SK-N-SH (cell line): ENCODE data around the gene CLEC18A. TPM values are rescaled to one million over a fixed set of nuclear protein-coding genes. Genes with fewer than 3 reads are reported as not detected.
"Not testable (repeated sequence)": the region's sequence is repeated elsewhere in the genome, so short reads cannot be mapped to it uniquely, and the experiment has no call there.

Experiments used
- CTCF ChIA-PET: fragments of 300-600, 350-600 bp; formaldehyde crosslinking; extraction: SDS; loops from one replicate; lab custom pipeline; 2021; lab: Yijun Ruan, JAX
- POLR2A ChIA-PET: fragments of 350-600 bp; sonication (Branson Sonifier 250); formaldehyde crosslinking; extraction: SDS; loops from one replicate; lab custom pipeline; 2020; ENCODE audit warnings: antibody characterized with exemption, inconsistent platforms; lab: Yijun Ruan, JAX
- DNase-seq: peaks from one replicate; pipeline ENCODE4 v3.0.0; 2012
- H2AFZ ChIP-seq: fragments of 200-600 bp; sonication (generic); 2 replicates; pipeline ENCODE4 v1.8.1; 2016; ENCODE audit warnings: antibody characterized with exemption, mild to moderate bottlenecking, low read depth
- H3F3A ChIP-seq: fragments of 200-600 bp; sonication (generic); replicated peaks from 2 replicates; pipeline ENCODE3; 2016; ENCODE audit warnings: antibody characterized with exemption, mild to moderate bottlenecking; ENCODE audit not compliant: insufficient read depth
- H3K27ac ChIP-seq, 2 experiments: fragments of 200-500 bp in 1 of 2; fragments of 200-600 bp in 1 of 2; sonication (Bioruptor generic) in 1 of 2; sonication (generic), shearing (Covaris generic) in 1 of 2; 2 replicates each; pipeline versions ENCODE4 v1.5.1 to v1.6.1; 2014 to 2016; ENCODE audit warnings: low read depth in 2 of 2, inconsistent platforms in 1 of 2, low read length in 1 of 2, mild to moderate bottlenecking in 1 of 2, mixed read lengths in 1 of 2
- H3K27me3 ChIP-seq: fragments of 200-600 bp; sonication (generic), shearing (Covaris generic); 2 replicates; pipeline ENCODE4 v1.6.1; 2016; ENCODE audit warnings: mixed run types; ENCODE audit not compliant: insufficient read depth
- H3K36me3 ChIP-seq, 2 experiments: fragments of 200-500 bp in 1 of 2; fragments of 200-600 bp in 1 of 2; sonication (Bioruptor generic) in 1 of 2; sonication (generic) in 1 of 2; replicated peaks in 1 of 2; 2 replicates each; pipeline versions ENCODE3 to v1.5.1; 2014 to 2016; ENCODE audit warnings: low read length in 1 of 2, mild to moderate bottlenecking in 1 of 2; ENCODE audit not compliant: insufficient read depth in 2 of 2, control insufficient read depth in 1 of 2
- H3K4me1 ChIP-seq, 2 experiments: fragments of 200-500 bp in 1 of 2; fragments of 200-600 bp in 1 of 2; sonication (Bioruptor generic) in 1 of 2; sonication (generic), shearing (Covaris generic) in 1 of 2; 2 replicates each; pipeline versions ENCODE4 v1.5.1 to v1.6.1; 2014 to 2016; ENCODE audit warnings: low read depth in 1 of 2, low read length in 1 of 2, mixed run types in 1 of 2; ENCODE audit not compliant: insufficient read depth in 2 of 2, control insufficient read depth in 1 of 2
- H3K4me2 ChIP-seq: fragments of 200-600 bp; sonication (generic), shearing (Covaris generic); 2 replicates; pipeline ENCODE4 v1.6.1; 2017; ENCODE audit warnings: mixed run types
- H3K4me3 ChIP-seq, 2 experiments: fragments of 200-500 bp in 1 of 2; fragments of 200-600 bp in 1 of 2; sonication (Bioruptor generic) in 1 of 2; sonication (generic), shearing (Covaris generic) in 1 of 2; 2 replicates each; pipeline versions ENCODE4 v1.5.1 to v1.8.1; 2014 to 2016; ENCODE audit warnings: low read depth in 2 of 2, inconsistent platforms in 1 of 2, low read length in 1 of 2, mild to moderate bottlenecking in 1 of 2, mixed read lengths in 1 of 2, moderate library complexity in 1 of 2
- H3K79me2 ChIP-seq: fragments of 200-600 bp; sonication (generic); 2 replicates; pipeline ENCODE4 v1.8.1; 2017; ENCODE audit warnings: mild to moderate bottlenecking; ENCODE audit not compliant: insufficient read depth
- H3K9ac ChIP-seq: fragments of 200-600 bp; sonication (generic); 2 replicates; pipeline ENCODE4 v1.6.1; 2017; ENCODE audit warnings: mixed run types
- H3K9me2 ChIP-seq: fragments of 200-600 bp; sonication (generic); 2 replicates; pipeline ENCODE4 v1.6.1; 2017; ENCODE audit warnings: mixed run types
- H3K9me3 ChIP-seq: fragments of 200-600 bp; sonication (generic); 2 replicates; pipeline ENCODE4 v1.6.1; 2017; ENCODE audit warnings: mixed run types, mild to moderate bottlenecking, moderate library complexity
- H4K20me1 ChIP-seq: fragments of 200-600 bp; sonication (generic); 2 replicates; pipeline ENCODE4 v1.6.1; 2017; ENCODE audit warnings: mild to moderate bottlenecking, mixed run types; ENCODE audit not compliant: insufficient read depth
- GABPA ChIP-seq: IDR thresholded peaks from 2 replicates; pipeline ENCODE4 v1.4.0; 2012; ENCODE audit warnings: low read depth, mild to moderate bottlenecking
- POLR2AphosphoS5 ChIP-seq: IDR thresholded peaks from 2 replicates; pipeline ENCODE4 v1.6.1; 2012; ENCODE audit warnings: low read depth, low read length
- RAD21 ChIP-seq: IDR thresholded peaks from 2 replicates; pipeline ENCODE4 v1.6.1; 2012; ENCODE audit warnings: mild to moderate bottlenecking, low read length
- RCOR1 ChIP-seq: fragments of 150-350 bp; IDR thresholded peaks from 2 replicates; pipeline ENCODE4 v1.6.1; 2017; ENCODE audit warnings: antibody characterized with exemption, low read length
- WGBS: methylation state at CpG from one replicate; pipeline ENCODE4 v1.1.6; 2017; ENCODE audit warnings: low lambda C conversion rate; 5-methylcytosine and 5-hydroxymethylcytosine counted together
- polyA plus RNA-seq, 3 experiments: library from polyadenylated mRNA; depleted of rRNA; stranded (reverse); fragments of >200 nt; gene quantifications; 2 replicates each; pipeline ENCODE4 v1.2.3, GENCODE V29; 2012

Gene CLEC18A
- polyA plus RNA-seq, 1 of the 3 experiments (the other 2 are of a cell fraction) = 0.20 TPM

- no peak overlapping the region for H3K4me2 ChIP-seq
- H3K9me3 ChIP-seq = no peaks in the 10 kb centered on the region
- CTCF ChIA-PET = interaction anchor here (1.2 to 2.1 kb wide), 2 partner anchors 12 to 146 kb away, joined by 3 to 12 read pairs; no protein-coding TSS in a partner anchor
- TF ChIP-seq POLR2AphosphoS5 = no peak
- no peak for TF ChIP-seq GABPA
- TF ChIP-seq RAD21 = no peak
- no peak for TF ChIP-seq RCOR1
- no peak overlapping the region for H2AFZ ChIP-seq
- no peaks in the 10 kb centered on the region for H3K9me2 ChIP-seq
- WGBS = 91% methylated on average over 8 of the region's 8 CpGs
- H3K27me3 ChIP-seq = no peaks in the 10 kb centered on the region
- H3F3A ChIP-seq = no peaks in the 10 kb centered on the region
- POLR2A ChIA-PET = no interaction called here
- no peak overlapping the region for H3K4me3 ChIP-seq
- H4K20me1 ChIP-seq = no peaks in the 10 kb centered on the region
- H3K27ac ChIP-seq = no peak overlapping the region
- H3K9ac ChIP-seq = no peak overlapping the region
- no peaks in the 10 kb centered on the region for H3K79me2 ChIP-seq
- DNase-seq = no peak
- H3K4me1 ChIP-seq = peaks cover 0 to 15% of the 10 kb centered on the region in 2 experiments; a peak in 1 of 4 replicates
- H3K36me3 ChIP-seq = peaks cover 2 to 16% of the 10 kb centered on the region in 2 experiments
Measured at GRCh38 chr16:69942627-69943170, 8.4 kb upstream of the CLEC18A start.

GRCh38 chr16:69943241-69944036 lies 7.7 kb upstream of the CLEC18A start:
- peaks cover 0 to 15% of the 10 kb centered on the region in 2 experiments; a peak in 1 of 4 replicates for H3K4me1 ChIP-seq
- H3K27ac ChIP-seq, H3F3A ChIP-seq, H3K79me2 ChIP-seq, POLR2A ChIA-PET, H3K4me2 ChIP-seq, H3K9me3 ChIP-seq, H3K9ac ChIP-seq, H3K4me3 ChIP-seq, H3K27me3 ChIP-seq, H3K9me2 ChIP-seq, H4K20me1 ChIP-seq, H2AFZ ChIP-seq, DNase-seq: not testable (repeated sequence)
- H3K36me3 ChIP-seq = peaks cover 0 to 15% of the 10 kb centered on the region in 2 experiments
- CTCF ChIA-PET = interaction anchor here (1.2 to 2.1 kb wide), 2 partner anchors 13 to 147 kb away, joined by 3 to 12 read pairs; no protein-coding TSS in a partner anchor
- WGBS = 76% methylated on average over 13 of the region's 21 CpGs

DNA sequence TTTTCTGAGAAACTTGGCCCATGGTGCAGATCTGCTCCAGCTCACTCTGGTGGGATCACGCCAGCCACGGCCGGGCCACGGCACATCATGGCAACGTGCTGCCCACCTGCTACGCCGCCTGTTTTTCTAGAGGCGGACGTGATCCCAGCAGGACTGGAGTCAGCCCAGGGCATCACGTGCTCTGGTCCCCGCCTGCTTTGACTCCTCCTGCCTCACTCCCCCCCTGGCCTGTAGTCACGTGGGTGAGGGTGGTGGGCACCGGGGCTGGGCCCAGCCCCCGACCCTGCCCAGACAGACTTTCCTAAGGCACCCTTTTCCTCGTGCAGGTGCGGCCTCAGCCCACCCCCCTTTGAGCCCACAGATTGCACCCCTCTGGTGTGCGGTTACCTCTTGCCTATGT lies 723 bp upstream of the CLEC18A start:
- H3K9me2 ChIP-seq, H3K9ac ChIP-seq, DNase-seq, H3K4me1 ChIP-seq, H3K36me3 ChIP-seq, H3K27me3 ChIP-seq, H2AFZ ChIP-seq, CTCF ChIA-PET, H3K4me2 ChIP-seq, H3F3A ChIP-seq, H3K79me2 ChIP-seq, H4K20me1 ChIP-seq, H3K4me3 ChIP-seq, H3K9me3 ChIP-seq, POLR2A ChIA-PET, H3K27ac ChIP-seq: not testable (repeated sequence)
- no CpG with 5 or more reads among the region's 17 CpGs for WGBS

- H3K9me3 ChIP-seq, H3K4me2 ChIP-seq, H2AFZ ChIP-seq, H3K9ac ChIP-seq, H3K27me3 ChIP-seq, H3K4me1 ChIP-seq, H4K20me1 ChIP-seq, H3F3A ChIP-seq, H3K9me2 ChIP-seq, DNase-seq, H3K4me3 ChIP-seq, H3K36me3 ChIP-seq, H3K79me2 ChIP-seq, POLR2A ChIA-PET, H3K27ac ChIP-seq, CTCF ChIA-PET: not testable (repeated sequence)
- WGBS = no CpG with 5 or more reads among the region's 14 CpGs
Measured at GRCh38 chr16:69951672-69952031, 518 bp downstream of the CLEC18A start.

DNA sequence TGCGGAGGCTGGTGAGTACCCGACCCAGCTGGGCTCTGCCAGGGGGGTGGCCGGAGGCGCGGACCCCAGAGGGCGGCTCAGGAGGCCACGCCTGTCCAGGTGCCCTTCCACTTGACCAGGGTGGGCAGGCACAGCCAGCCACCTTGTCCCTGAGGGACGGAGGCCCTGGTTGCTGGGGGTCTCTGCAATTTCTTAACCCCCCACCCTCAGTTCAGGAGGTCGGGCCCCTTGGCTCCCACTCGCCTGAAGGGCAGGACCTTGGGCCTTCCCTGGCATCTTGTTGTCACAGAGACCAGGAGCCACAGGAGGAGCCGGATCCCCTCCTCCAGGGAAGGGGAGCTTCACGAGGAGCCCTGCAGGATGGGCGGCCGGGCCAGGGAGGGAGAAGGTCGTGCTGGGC lies 982 bp downstream of the CLEC18A start:
- H2AFZ ChIP-seq, H3K27me3 ChIP-seq, H3F3A ChIP-seq, DNase-seq, H3K4me1 ChIP-seq, H3K4me3 ChIP-seq, H3K36me3 ChIP-seq, POLR2A ChIA-PET, H4K20me1 ChIP-seq, H3K27ac ChIP-seq, H3K9ac ChIP-seq, H3K4me2 ChIP-seq, H3K79me2 ChIP-seq, CTCF ChIA-PET, H3K9me3 ChIP-seq, H3K9me2 ChIP-seq: not testable (repeated sequence)
- WGBS = 60% methylated on average over 1 of the region's 15 CpGs
